ENCODE results near the gene BPTF.
"Not testable (repeated sequence)": the region's sequence is repeated elsewhere in the genome, so short reads cannot be mapped to it uniquely, and the experiment has no call there.

BPTF gene

GRCh38 chr17:67974185-67974584, 148.9 kb downstream of the BPTF start:
- no peak for DNase-seq

DNA sequence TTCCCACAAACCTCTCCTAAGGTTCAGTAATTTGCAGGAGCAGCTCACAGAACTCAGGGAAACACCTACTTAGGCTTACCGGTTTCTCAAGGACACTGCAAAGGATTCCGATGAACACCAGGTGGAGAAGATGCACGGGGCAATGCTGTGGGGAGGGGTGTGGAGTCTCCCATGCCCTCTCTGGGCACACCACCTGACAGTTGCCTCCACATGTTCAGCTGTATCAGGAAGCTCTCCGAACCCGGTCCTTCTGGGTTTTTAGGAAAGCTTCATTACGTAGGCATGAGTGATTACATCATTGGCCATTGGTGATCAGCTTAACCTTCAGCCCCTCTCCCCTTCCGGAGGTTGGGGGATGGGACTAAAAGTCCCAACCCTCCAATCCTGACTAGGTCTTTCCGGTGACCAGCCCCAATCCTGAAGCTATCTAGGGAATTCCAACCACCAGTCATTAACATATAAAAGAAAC, 149.3 kb downstream of the BPTF start:
- no peak for DNase-seq

DNA sequence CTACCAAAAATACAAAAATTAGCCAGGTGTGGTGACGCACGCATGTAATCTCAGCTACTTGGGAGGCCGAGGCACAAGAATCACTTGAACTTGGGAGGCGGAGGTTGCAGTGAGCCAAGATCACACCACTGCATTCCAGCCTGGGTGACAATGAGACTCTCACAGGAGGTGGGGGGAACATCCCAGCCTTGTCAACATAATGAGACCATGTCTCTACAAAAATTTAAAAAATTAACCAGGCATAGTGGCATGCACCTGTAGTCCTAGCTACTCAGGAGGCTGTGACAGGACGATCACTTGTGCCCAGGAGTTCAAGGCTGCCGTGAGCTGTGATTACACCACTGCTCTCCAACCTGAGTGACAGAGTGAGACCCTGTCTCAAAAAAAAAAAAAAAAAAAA, 151.0 kb downstream of the BPTF start:
- DNase-seq: not testable (repeated sequence)

DNA sequence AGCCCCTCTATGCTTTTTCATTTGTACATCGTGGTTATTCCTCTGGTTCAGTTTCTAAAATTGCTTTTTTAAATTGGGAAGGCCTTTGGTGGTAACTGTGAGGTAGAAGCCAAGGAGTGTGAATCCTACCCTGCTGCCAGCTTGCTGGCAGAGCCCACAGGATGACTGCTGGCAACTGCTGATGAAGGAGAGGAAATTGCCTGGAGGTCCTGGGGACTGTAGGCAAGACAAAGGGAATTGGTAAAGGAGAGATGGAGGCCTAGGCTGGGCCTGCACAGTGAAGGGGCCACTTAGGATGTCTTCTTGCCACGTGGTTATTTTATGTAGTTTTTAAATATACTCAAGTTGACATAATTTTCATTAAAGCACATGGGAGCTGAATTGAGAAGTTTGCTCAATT, 155.2 kb downstream of the BPTF start:
- DNase-seq: peak in 20 of 58 donors; percentile 4 to 32 (median 12)

DNA sequence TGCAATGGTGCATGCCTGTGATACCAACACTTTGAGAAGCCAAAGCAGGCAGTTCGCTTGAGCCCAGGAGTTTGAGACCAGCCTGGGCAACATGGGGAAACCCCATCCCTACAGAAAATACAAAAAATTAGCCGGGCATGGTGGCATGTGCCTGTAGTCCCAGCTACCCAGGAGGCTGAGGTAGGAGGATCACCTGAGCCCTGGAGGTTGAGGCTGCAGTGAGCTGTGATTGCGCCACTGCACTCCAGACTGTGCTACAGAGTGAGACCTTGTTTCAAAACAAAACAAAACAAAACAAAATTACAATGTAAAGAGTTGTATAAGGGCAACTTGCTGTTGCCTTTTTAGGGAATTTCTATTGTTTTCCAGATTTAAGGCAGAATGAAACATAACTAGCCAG, 155.6 kb downstream of the BPTF start:
- DNase-seq: not testable (repeated sequence)

GRCh38 chr17:67982034-67982640, 156.8 kb downstream of the BPTF start:
- peak in 1 of 58 donors; percentile 31 for DNase-seq

DNA sequence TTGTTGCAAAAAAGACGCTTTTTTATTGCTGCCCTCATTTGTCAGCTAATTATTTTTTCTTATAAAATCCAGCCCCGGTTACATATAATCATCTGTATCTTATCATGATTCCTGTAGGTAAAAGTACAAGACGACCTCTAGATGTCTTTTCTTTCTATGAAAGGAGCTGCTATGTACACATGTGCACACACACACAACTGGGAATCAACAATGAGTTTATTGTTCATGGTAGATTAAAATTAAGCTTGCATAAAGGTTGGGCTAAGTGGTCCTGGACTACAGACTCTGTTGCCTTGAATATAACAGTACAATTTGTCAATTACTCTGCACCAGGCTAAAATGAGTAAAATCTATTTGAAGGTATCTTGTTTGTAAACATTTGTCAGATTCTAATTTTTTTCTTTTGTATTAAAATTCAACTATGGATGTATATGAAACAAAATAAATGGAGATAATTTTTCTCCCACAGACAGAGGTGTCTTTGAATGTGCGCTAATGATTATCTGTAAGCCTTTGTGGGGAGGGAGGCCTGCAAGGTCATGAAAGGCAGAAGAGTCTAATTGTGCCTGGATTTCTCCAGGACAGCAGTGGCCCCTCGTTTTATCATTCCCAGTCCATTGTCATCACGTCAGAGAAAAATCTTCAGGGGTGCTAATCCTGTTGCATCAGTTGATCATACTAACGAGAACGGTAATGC, 157.5 kb downstream of the BPTF start:
- peak in 1 of 58 donors; percentile 19 for DNase-seq

- no peak for DNase-seq
Measured at GRCh38 chr17:67983383-67983688, 158.0 kb downstream of the BPTF start.

DNA sequence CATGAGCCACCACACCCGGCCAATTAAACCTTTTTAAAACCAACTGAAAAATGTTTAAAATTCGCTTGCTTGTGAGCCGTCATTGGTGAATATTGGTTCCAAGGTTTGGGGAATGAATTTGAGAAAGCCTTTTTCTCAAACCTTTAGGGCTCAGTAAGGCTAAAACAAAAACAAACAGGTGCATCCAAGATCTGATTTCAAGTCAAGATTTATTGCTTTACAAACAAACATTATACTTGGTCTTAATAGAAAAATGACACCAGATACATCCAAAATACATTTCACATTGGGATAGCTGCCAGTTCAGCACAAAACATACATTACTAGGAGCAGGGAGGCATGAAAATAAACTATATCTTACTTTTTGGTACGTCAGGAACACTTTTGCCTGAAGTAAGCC, 165.6 kb downstream of the BPTF start:
- DNase-seq: no peak

DNA sequence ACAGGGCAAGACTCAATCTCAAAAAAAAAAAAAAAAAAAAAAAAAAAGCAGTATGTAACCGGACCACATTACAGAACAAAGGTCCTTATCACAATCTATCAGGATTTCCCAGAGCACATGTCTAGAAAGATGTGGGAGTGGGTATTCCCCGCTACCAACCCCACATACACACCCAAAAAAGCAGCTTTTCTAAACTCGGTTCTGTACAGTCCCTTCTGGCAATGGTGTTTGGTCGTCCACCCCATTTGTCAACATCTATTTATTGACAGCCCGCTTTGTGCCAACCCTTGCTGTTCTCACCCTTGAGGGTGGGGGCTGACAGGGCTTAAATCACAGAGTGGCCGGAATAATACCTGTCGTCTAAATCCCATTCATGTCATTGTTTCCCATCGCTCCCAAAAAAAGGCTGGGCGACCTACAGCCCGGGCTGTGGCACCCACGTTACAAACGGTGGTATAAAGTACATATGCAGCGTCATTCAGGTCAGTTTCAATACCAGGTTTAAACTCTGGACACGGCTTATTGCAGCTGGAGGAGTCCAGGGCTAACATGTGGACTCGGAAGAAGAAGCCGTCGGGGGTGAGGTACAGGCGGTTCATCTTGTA, 167.3 kb downstream of the BPTF start:
- DNase-seq: peak in 3 of 58 donors; percentile 35 to 45 (median 41)

DNA sequence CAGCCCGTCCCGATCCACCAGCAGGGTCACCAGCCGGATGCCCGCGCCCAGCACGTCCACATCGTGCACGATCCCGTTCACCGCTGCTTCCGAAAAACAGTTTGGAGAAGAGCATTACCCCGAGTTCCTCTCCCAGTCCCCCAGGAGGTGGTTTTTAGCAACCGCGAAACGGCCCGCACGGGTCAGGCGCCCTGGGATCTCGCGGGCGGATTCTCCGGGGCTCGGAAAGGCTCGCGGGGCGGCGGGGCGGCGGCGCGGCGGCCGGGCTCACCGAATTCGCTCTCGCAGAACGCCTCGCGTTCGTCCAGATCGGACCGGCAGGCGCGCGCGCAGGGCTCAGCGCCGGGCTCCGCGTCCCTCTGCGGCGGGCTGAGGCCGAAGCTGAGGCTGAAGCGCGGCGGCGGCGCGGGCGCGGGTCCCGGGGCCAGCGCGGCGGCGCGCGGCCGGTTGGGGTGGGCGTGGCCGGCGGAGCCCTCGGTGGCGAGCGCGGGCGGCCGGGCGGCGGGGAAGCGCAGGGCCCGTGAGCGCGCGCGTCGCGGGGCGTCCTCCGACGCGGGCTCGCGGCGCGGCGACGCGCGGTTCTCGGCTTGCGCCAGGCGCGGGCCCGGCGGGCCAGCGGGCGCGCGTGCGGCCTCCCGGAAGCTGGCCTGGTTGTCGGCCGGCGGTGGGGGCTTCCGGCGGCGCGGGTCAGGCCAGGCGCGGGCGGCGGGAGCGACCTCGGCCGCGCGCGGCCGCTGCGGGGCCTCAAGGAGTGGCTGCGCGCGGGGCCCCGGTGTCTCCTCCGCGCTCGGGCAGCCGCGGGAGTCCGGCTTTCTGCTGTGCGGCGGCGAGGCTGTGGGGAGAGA, 168.1 kb downstream of the BPTF start:
- peak in 55 of 58 donors; percentile 24 to 90 (median 76) for DNase-seq

- DNase-seq: peak in 4 of 58 donors; percentile 45 to 68 (median 56)
Measured at GRCh38 chr17:67993998-67994361, 168.7 kb downstream of the BPTF start.

DNA sequence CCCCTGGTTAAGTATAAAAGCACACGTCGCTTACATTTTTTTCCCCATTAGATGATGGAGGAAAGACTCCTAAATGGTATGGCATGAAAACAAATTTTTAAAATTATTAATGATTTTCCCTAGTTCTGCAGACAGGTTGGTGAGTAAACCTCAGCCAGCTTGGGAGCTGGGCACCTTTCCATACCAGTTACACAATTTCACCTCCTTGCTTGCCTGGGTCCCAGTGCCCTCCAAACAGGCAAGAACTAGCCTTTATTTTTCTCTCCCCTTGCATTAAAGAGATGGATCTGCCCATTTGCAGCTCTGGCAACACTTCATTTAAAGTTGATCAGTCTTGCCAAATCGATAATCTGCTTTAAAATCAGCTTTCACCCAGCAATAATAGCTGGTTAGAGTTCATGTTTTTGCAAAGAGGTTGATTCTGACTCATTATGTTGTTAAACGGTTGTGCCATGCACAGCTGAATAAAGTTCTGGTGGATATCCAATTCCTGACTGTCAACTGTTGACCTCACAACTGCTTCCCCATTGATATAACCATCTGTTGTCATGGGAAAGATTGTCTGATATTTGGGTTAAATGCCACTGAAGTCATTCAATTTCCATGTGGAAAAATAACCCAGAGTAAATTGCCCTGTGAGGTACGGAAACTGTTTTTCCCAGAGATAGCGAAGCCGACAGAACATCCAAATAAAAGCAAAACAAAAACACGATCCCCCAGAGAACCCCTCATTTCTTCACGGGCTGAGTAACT, 169.7 kb downstream of the BPTF start:
- DNase-seq: peak in 4 of 58 donors; percentile 12 to 36 (median 22)

DNA sequence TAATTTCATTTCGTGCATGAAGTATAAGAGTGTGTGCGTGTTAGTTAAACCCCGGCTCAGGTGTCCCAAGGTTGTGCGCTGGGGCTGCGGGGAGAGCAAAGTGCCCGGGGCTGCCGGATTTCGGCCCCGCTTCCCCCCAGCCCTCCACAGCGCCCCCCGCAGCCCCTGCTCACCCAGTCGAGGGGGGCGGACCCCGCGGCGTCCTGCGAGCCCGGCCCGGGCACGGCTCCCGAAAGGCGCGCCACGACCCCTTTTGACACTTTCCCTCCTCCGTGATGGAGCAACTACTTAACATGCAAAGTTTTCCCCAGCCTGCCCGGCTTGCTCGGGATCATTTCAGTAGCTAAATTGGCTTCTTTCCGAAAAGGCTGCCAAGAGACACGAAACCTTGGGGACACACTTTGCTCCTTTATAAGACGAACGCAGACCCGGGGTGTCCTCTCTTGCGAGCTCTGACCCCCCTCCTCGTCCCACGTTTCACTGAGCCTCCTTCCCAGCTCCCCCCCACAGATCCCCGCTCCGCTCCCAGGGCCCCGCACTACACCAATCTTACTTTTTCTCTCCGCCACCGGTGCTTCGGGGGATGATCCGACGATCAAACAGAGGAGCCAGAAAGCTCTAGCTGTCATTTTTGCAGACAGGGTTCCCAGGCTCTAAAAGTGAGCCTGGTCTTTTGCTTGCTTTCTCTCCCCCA, 170.4 kb downstream of the BPTF start:
- DNase-seq: peak in 29 of 58 donors; percentile 3 to 68 (median 27)

- peak in 3 of 58 donors; percentile 5 to 40 (median 8) for DNase-seq
Measured at GRCh38 chr17:67996301-67997171, 171.2 kb downstream of the BPTF start, which contains the start of gene C17orf58. C17orf58 (minus strand) TSS chr17:67996469; CDS start chr17:67996198, 271 bp downstream.

GRCh38 chr17:67998466-67998865, 173.2 kb downstream of the BPTF start:
- DNase-seq: no peak

DNA sequence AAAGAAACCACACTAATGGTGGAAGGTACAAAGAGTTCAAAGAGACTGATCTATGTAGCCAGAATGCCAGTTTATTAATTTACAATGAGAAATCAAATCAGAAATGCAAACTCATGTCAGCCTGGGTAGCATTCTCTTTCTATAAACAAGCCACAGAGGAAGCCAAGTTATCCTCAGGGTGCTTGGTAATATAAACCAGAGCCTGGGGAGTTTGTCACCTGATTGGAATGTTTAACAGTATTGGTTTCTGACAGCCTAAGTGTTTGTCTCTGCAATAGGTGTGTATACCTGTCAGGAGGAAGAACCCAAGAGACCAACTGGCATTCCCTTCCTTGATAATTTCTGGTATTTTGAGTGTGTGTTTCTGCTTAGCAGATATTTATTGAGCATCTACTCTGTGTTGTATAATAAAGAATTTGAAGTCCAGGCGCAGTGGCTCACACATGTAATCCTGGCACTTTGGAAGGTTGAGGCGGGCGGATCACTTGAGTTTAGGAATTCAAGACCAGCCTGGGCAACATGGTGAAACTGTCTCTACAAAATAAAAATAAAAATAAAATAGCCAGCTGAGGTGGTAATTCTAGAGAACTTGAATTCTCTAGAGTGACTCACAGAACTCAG, 174.1 kb downstream of the BPTF start:
- DNase-seq: no peak

GRCh38 chr17:68004201-68004600, 178.9 kb downstream of the BPTF start:
- no peak for DNase-seq

DNA sequence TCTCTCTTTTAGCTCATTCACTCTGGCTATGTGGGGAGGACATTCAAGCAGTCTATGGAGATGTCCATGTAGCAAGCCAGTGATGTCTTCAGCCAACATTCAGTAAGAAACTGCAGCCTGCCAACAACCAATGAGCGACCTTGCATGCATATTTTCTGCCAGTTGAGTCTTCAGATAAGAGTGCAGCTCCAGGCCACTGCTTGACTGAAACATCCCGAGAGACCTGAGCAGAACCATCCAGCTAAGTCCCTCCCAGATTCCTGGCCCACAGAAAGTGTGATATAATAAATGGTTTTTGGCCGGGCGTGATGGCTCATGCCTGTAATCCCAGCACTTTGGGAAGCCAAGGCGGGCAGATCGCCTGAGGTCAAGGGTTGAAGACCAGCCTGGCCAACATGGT, 181.5 kb downstream of the BPTF start:
- no peak for DNase-seq
